NAMALWA (cell line): ENCODE data around the gene CCDC102B.
"Not testable (repeated sequence)": the region's sequence is repeated elsewhere in the genome, so short reads cannot be mapped to it uniquely, and the experiment has no call there.

Experiments used
- DNase-seq: peaks from one replicate; pipeline ENCODE4 v3.0.0-alpha.2; 2015; ENCODE audit warnings: low spot score

Gene CCDC102B

GRCh38 chr18:68830256-68831045, 32.6 kb downstream of the CCDC102B start:
- DNase-seq, result no peak

GRCh38 chr18:68833756-68834155, 35.9 kb downstream of the CCDC102B start:
- DNase-seq, result no peak

- DNase-seq, result no peak
Observed at GRCh38 chr18:68837665-68838451, 40.0 kb downstream of the CCDC102B start.

GRCh38 chr18:68839701-68840100, 41.8 kb downstream of the CCDC102B start:
- DNase-seq, result no peak

- no peak for DNase-seq
Observed at GRCh38 chr18:68840554-68841263, 42.8 kb downstream of the CCDC102B start.

GRCh38 chr18:68841301-68841700, 43.4 kb downstream of the CCDC102B start:
- no peak for DNase-seq

GRCh38 chr18:68842951-68843350, 45.1 kb downstream of the CCDC102B start:
- no peak for DNase-seq

- no peak for DNase-seq
Observed at GRCh38 chr18:68843473-68844089, 45.7 kb downstream of the CCDC102B start.

- DNase-seq, result peak; percentile 46
Observed at GRCh38 chr18:68847219-68847837, 49.4 kb downstream of the CCDC102B start.

- no peak for DNase-seq
Observed at GRCh38 chr18:68848242-68848641, 50.4 kb downstream of the CCDC102B start.

- no peak for DNase-seq
Observed at GRCh38 chr18:68854786-68855391, 57.0 kb downstream of the CCDC102B start.

- DNase-seq, result no peak
Observed at GRCh38 chr18:68855491-68855890, 57.6 kb downstream of the CCDC102B start.

GRCh38 chr18:68861365-68861764, 63.5 kb downstream of the CCDC102B start:
- DNase-seq, result no peak

GRCh38 chr18:68865021-68865420, 67.1 kb downstream of the CCDC102B start:
- DNase-seq, result no peak

GRCh38 chr18:68865503-68865902, 67.6 kb downstream of the CCDC102B start:
- no peak for DNase-seq

- no peak for DNase-seq
Observed at GRCh38 chr18:68873003-68873402, 75.1 kb downstream of the CCDC102B start.

- no peak for DNase-seq
Observed at GRCh38 chr18:68874361-68874760, 76.5 kb downstream of the CCDC102B start.

- DNase-seq, result not testable (repeated sequence)
Observed at GRCh38 chr18:68879947-68880346, 82.1 kb downstream of the CCDC102B start.

- no peak for DNase-seq
Observed at GRCh38 chr18:68887410-68887809, 89.5 kb downstream of the CCDC102B start.

- no peak for DNase-seq
Observed at GRCh38 chr18:68893354-68893753, 95.5 kb downstream of the CCDC102B start.

- DNase-seq, result no peak
Observed at GRCh38 chr18:68897286-68897685, 99.4 kb downstream of the CCDC102B start.
